ENCODE data around the gene CPSF2. TPM values are rescaled to one million over a fixed set of nuclear protein-coding genes. Genes with fewer than 3 reads are reported as not detected.

The CPSF2 gene
- total RNA-seq, 4 donors from 2014 or later: 34.1 to 55.8 (median 43.7) TPM

DNA sequence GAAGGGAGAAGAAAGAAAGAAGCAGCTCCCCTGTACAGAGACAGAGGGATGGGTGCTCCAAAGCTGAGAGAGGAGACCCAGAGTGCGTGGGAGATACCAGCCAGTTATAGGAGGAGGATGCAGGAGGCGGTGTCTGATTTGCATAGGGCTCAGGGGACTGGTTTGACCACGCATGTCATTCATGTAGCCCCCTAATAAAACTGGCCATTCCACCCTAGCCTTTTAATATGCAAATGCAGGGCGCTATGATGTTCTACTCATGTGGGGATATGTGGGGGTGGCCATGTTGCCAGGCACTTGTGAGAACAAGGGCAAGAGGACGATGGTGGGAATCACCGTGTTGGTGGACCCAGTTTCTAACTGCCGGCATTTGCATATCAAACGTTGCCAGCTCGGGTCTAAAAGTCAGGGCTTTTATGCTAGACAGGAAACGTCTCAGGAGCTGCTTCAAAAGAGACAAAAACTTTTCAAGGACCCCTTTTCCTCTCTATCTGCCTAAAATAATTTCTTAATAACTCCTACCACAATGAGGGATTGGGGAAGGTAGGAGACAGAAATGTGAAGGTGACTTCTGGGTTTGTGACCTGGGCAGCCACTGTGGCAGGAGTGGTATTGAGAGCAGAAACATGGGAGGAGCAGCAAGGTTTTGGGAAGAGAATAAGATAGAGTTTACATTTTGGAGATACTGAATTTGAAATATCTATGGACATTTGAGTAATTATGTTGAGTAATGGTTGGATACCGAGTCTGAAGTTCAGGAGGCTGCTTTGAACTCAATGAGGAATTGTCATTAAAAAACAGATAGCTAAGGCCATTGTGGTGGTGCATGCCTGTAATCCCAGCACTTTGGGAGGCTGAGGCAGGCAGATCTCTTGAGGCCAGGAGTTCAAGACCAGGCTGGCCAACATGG lies 13.2 kb upstream of the CPSF2 start:
- TF ChIP-seq, protein P1, sequence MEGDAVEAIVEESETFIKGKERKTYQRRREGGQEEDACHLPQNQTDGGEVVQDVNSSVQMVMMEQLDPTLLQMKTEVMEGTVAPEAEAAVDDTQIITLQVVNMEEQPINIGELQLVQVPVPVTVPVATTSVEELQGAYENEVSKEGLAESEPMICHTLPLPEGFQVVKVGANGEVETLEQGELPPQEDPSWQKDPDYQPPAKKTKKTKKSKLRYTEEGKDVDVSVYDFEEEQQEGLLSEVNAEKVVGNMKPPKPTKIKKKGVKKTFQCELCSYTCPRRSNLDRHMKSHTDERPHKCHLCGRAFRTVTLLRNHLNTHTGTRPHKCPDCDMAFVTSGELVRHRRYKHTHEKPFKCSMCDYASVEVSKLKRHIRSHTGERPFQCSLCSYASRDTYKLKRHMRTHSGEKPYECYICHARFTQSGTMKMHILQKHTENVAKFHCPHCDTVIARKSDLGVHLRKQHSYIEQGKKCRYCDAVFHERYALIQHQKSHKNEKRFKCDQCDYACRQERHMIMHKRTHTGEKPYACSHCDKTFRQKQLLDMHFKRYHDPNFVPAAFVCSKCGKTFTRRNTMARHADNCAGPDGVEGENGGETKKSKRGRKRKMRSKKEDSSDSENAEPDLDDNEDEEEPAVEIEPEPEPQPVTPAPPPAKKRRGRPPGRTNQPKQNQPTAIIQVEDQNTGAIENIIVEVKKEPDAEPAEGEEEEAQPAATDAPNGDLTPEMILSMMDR (IDR thresholded peaks at IDR 0.05): no peak
- no peak for TF ChIP-seq POLR2A (IDR thresholded peaks at IDR 0.05)
- intact Hi-C loops (cut with DNase I): loop anchor here (10.0 kb wide), 1 partner anchor 74 kb away; no protein-coding TSS in a partner anchor

GRCh38 chr14:92109490-92109889 lies 12.3 kb upstream of the CPSF2 start:
- Histone ChIP-seq H3K9me3 (no peaks in the 10 kb centered on the region), H3K27ac (no peak overlapping the region), H3K27me3 (no peaks in the 10 kb centered on the region), H3K4me3 (replicated peaks in 1 of 3) (no peak overlapping the region), H3K4me1 (peaks cover 9 to 12% of the 10 kb centered on the region in 2 donors), H3K36me3 (no peaks in the 10 kb centered on the region)
- 74 to 82% methylated on average over 5 of the region's 5 CpGs for WGBS, 2 donors
- intact Hi-C loops (cut with DNase I): loop anchor here (10.0 kb wide), 1 partner anchor 75 kb away; no protein-coding TSS in a partner anchor
- DNase-seq: no peak
- TF ChIP-seq, protein P1 (IDR thresholded peaks at IDR 0.05): no peak
- TF ChIP-seq POLR2A (IDR thresholded peaks at IDR 0.05): no peak

More for the DNA sequence above, 13.2 kb upstream of the CPSF2 start:
- no peaks in the 10 kb centered on the region for H3K27me3 ChIP-seq
- no peaks in the 10 kb centered on the region for H3K36me3 ChIP-seq
- no peak for DNase-seq
- WGBS, 2 donors: 23 to 27% methylated on average over 11 of the region's 11 CpGs
- no peak overlapping the region for H3K27ac ChIP-seq
- no peak overlapping the region for H3K4me3 ChIP-seq (replicated peaks in 1 of 3)
- H3K9me3 ChIP-seq: no peaks in the 10 kb centered on the region
- H3K4me1 ChIP-seq: peaks cover 5 to 11% of the 10 kb centered on the region in 2 donors

- intact Hi-C loops (cut with DNase I): no loop called here
- Histone ChIP-seq H3K4me3 (replicated peaks in 1 of 3) (peak overlapping the region; percentile 86 to 94 (median 91)), H3K9me3 (no peaks in the 10 kb centered on the region), H3K36me3 (peaks cover 0 to 4% of the 10 kb centered on the region in 2 donors), H3K27ac (peak overlapping the region; percentile 89 to 94 (median 90)), H3K4me1 (peaks cover 15 to 29% of the 10 kb centered on the region in 2 donors), H3K27me3 (no peaks in the 10 kb centered on the region)
- WGBS, 2 donors: 0% methylated on average over 36 of the region's 36 CpGs
- TF ChIP-seq, protein P1 (IDR thresholded peaks at IDR 0.05): no peak
- peak; percentile 36 to 52 for DNase-seq
These were observed 531 bp upstream of the CPSF2 start for GRCh38 chr14:92121207-92121669.

- intact Hi-C loops (cut with DNase I): no loop called here
- no peak for TF ChIP-seq POLR2A (IDR thresholded peaks at IDR 0.05)
- TF ChIP-seq, protein P1 (IDR thresholded peaks at IDR 0.05): no peak
- peak overlapping the region; percentile 86 to 94 (median 91) for H3K4me3 ChIP-seq (replicated peaks in 1 of 3)
- peak overlapping the region; percentile 89 to 94 (median 90) for H3K27ac ChIP-seq
- 0 to 1% methylated on average over 19 to 22 of the region's 22 CpGs for WGBS, 2 donors
- H3K4me1 ChIP-seq: peaks cover 15 to 29% of the 10 kb centered on the region in 2 donors
- peaks cover 0 to 2% of the 10 kb centered on the region in 2 donors for H3K36me3 ChIP-seq
- no peak for DNase-seq
- no peaks in the 10 kb centered on the region for H3K27me3 ChIP-seq
- no peaks in the 10 kb centered on the region for H3K9me3 ChIP-seq
These were observed 545 bp downstream of the CPSF2 start for GRCh38 chr14:92122351-92122677.

GRCh38 chr14:92122761-92123160 lies 992 bp downstream of the CPSF2 start:
- no peak for DNase-seq
- H3K27me3 ChIP-seq: no peaks in the 10 kb centered on the region
- 38 to 42% methylated on average over 9 of the region's 9 CpGs for WGBS, 2 donors
- H3K36me3 ChIP-seq: no peaks in the 10 kb centered on the region
- no peaks in the 10 kb centered on the region for H3K9me3 ChIP-seq
- peak overlapping the region in 2 of 3 donors; percentile 89 to 94 for H3K27ac ChIP-seq
- intact Hi-C loops (cut with DNase I): no loop called here
- peak overlapping the region; percentile 86 to 94 (median 91) for H3K4me3 ChIP-seq (replicated peaks in 1 of 3)
- TF ChIP-seq, protein P1 (IDR thresholded peaks at IDR 0.05): no peak
- no peak for TF ChIP-seq POLR2A (IDR thresholded peaks at IDR 0.05)
- H3K4me1 ChIP-seq: peaks cover 15 to 29% of the 10 kb centered on the region in 2 donors

Measured in thyroid gland (tissue), 4 donors.